ENCODE data around the gene TAX1BP3.
"Not testable (repeated sequence)": the region's sequence is repeated elsewhere in the genome, so short reads cannot be mapped to it uniquely, and the experiment has no call there.

TAX1BP3 gene, protein sequence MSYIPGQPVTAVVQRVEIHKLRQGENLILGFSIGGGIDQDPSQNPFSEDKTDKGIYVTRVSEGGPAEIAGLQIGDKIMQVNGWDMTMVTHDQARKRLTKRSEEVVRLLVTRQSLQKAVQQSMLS

DNA sequence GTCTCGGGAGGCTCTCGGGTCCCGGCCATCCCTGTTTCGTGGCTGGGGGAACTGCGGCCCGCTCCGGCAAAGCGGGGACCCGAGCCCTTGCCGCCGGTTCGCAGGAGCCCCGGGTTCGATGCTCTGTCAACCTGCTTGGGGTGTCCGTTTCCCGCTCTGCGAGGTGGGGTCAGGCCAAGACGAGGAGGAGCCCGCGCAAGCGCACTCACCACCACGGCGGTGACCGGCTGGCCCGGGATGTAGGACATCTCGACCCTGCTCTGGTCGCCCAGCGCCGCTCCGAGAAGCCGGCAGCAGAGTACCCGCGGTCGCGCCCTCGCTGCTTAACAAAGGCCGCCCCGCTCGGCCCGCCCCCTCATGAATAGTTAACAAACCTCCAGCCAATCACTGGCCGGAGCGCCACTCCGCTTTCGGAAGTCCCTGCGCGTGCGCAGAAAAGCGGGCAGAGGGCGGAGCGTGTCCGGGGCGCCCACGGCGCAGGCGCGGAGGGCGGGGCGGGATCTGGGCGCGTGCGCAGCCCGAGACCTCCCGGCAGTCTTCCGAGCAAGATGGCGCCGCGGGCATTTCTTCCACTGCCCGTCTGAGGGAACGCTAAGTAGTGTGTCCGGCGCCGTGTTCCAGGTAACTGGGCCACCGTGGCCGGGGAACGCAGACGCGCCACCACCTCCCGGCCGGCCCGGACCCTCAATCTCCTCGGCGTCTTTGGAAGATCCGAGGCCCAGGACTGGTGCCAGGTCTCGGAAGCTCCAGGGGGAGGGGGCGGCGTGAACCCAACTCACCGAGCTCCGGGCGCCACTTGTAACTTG, at the start of gene TAX1BP3, which contains the start of gene EMC6:
TAX1BP3 (minus strand) TSS at position 300 of the 806 bp plus-strand sequence; CDS start at position 248, 52 bp downstream.
EMC6 (plus strand) TSS at position 534 of the 806 bp plus-strand sequence. CDS start 335 bp downstream, outside the sequence.
- peak; percentile 97 to 98 for DNase-seq

DNA sequence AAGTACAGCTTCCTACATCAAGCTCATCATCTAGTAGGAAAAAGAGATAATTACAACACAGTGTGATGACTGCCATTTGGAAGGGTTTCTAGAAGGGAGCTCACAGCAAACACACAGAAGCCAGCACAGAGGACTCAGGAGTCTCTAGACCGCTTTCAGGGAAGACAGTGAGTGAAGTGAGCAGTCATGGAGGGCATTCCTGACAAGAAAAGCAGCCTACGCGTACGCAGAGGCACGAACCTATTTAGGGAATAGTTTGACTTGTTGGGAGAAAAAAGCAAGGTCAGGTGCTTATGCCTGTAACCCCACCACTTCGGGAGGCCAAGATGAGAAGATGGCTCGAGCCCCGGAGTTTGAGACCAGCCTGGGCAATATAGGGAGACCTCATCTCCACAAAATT, 46.9 kb upstream of the TAX1BP3 start:
- DNase-seq: no peak

DNA sequence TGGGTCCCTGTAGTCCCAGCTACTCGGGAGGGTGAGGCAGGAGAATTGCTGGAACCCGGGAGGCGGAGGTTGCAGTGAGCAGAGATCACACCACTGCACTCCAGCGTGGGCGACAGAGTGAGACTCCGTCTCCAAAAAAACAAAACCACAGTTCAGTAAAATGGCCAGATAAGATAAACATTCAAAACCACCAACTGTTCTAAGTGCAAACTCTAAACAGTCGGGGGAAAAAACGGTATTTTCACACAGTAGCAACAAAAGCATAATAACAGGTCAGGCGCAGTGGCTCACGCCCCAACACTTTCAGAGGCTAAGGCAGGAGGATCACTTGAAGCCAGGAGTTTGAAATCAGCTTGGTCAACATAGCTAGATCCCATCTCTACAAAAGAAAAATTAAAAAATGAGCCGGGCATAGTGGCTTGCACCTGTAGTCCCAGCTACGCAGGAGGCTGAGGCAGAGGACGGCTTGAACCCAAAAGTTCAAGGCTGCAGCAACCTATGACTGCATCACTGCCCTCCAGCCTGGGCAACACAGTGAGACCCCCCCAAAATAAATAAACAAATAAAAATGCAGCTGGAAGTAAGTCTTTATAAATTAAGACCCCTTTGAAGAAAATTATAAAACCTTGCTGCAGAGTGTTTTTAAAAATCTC, 44.6 kb upstream of the TAX1BP3 start:
- DNase-seq: peak in 1 of 2 donors; percentile 15

DNA sequence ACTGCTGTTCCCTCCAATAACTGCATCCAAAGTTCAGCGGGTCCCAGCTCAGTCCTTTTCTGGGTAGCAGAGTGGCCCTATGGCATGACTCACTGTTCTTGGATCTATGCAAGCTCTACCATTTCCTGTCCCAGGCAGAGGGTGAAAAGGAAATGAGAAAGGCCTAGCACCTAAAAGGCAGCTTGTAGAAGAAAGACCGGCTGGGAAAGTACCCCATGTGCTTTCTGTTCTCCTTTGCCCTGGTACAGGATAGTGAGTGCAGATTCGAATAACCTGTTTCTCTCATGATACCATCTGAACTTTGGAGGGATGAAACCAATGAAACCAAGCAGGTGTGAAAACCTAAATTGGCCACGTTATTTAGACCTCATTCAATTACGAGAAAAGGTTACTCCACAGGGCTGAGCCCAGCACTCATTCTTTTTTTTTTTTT, 42.6 kb upstream of the TAX1BP3 start:
- DNase-seq: peak; percentile 84 to 91

DNA sequence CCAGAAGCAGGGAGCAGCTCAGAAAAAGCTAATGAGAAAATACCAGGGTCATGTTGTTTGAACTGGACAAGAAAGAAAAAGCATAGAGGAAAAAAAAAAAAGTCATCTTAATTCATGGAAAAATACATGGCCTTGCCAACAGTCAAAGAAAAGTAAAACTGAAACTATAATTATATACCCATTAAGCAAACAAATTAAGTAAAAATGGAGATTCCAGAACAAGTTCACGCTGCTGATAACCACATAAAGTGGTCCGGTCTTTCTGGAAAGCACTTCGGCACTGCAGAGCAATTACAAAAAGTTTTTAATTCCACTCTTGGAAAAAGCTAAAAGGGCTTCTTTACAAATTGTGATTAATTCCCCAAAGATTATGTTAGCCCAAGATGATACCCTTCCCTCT, 40.0 kb upstream of the TAX1BP3 start:
- no peak for DNase-seq

DNA sequence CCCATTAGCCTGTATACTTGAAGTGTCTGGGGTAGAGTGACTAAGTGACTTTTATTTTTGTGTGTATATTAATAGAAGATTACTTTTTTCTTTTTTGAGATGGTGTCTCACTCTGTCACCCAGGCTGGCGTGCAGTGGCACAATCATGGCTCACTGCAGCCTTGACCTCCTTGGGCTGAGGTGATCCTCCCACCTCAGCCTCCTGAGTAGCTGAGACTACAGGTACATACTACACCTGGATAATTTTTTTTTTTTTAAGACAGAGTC, 37.3 kb upstream of the TAX1BP3 start:
- not testable (repeated sequence) for DNase-seq

DNA sequence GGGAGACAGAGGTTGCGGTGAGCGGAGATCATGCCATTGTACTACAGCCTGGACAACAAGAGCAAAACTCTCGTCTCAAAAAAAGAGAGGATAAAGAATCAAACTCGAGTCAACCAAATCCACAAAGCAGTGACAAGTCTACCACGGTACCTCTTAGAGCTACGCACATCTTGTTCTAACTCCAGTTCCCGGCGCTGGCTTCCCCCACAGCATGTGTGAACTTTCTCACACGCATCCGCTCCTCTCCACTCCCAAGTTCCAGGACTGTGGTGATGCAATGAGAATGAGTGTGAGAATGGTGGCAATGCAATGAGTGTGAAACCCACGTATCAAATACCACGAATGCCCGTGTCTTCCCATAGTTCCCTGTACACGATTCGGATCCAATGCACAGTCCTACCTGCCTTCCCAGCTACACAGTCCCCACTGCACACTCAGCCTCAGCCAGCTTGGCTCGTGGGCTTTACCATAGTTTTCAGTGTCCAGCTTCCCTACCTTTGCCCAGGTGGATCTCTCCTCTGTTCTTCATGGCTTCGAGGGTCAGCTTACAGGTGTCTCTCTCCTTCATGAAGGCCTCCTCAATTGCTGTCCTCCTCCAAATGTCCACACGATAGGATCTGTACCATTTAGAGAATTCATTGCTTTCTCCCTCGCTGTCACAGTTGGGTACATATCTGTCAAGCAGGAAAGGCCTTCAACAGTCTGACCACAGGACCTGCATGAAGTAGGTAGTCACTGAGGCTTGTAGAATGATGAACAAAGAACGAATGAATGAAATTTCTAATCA, 36.7 kb upstream of the TAX1BP3 start:
- DNase-seq: no peak

DNA sequence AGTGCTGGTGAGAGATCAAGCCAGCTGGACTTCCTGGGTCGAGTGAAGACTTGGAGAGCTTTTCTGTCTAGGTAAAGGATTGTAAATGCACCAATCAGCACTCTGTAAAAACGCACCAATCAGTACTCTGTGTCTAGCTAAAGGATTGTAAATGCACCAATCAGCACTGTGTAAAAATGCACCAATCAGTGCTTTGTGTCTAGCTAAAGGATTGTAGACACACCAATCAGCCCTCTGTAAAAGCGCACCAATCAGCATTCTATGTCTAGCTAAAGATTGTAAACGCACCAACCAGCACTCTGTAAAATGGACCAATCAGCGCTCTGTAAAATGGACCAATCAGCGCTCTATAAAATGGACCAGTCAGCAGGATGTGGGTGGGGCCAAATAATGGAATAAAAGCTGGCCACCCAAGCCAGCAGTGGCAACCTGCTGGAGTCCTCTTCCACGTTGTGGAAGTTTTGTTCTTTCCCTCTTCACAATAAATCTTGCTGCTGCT, 33.7 kb upstream of the TAX1BP3 start:
- DNase-seq: not testable (repeated sequence)

DNA sequence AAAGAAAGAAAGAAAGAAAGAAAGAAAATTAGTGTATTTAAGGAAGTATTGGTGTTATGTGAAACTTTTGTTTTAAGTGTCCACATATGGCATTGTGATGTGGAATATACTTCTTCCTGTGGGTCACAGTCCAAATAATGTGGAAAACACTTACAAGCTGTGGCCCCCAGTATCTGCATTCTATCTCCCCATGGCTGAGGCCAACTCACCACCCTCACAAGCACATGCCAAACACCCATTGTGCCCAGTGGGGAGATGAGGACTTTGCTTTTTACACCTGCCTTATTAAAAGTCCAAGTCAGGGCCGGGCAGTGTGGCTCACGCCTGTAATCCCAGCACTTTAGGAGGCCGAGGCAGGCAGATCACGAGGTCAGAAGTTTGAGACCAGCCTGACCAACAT, 31.6 kb upstream of the TAX1BP3 start:
- DNase-seq: no peak

DNA sequence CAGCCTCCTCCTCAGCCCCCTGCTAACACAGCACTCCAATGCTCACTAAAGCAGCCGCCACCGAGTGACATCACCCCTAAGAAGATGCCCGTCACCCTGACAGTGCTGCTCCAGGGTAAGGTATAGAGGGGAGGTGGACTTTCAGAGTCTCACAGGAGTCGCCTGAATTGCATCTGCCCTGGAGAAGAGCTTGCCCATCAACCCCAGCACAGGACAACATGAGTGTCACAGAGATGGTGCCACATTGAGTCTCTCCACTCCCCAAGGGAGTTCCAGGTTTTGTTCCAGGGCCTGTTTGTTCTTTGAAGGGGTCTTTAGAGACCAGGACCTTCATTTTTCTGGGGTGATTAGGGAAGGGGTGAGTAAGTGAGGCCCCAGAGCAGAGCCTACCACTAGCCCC, 29.8 kb upstream of the TAX1BP3 start:
- no peak for DNase-seq

DNA sequence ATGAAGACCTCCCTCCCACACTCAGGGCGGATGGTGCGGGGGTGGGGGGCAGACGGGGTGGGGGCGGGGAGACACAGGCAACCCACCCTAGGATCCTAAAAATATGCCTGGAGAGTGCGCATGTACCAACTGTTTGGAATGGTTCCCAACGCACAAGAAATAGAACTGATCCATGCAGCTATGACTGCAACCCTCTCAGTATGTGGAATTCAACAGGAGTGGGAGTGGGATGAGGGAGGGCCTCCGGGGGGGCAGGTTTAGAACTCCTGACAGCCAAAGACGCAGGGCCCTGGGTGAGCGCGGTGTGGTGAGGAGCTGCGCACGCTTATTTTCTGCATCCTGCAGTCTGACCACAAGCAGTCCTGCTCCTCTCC, 28.7 kb upstream of the TAX1BP3 start:
- DNase-seq: no peak

DNA sequence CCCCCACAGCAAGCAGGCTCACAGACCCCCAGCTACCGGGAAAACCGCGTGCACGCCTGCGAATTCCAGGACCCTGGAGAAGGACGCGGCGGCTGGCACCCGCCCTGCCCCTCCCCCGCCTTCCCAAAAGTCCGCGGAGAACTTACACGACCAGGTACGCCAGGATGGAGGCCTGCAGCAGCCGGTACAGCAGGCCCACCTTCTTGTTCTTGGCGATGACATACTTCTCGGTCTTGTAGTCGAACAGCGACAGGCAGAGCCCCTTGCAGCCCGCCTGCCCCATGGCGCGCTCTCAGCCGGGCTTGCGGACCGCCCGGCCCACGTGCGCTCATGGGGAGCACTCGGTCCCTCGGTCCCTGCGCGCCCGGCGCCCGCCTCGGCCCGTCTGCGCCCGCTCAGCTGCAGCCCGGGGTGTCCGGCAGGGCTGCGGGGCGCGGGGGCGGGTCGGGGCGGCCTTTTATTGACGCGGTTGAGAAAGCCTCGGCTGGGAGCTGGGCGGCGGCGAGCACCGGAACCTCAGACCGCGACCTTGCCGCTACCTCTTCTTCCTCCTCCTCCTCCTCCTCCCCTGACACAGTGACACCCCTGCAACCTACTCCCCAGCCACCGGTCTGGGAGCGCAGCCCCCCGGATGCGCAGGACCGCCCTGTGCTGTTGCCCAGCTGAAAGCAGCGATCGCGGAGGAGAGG, 27.5 kb upstream of the TAX1BP3 start, which contains the start of gene P2RX5:
P2RX5 (minus strand) TSS at position 433 of the 689 bp plus-strand sequence; CDS start at position 283, 150 bp downstream.
- DNase-seq: peak; percentile 53 to 62

DNA sequence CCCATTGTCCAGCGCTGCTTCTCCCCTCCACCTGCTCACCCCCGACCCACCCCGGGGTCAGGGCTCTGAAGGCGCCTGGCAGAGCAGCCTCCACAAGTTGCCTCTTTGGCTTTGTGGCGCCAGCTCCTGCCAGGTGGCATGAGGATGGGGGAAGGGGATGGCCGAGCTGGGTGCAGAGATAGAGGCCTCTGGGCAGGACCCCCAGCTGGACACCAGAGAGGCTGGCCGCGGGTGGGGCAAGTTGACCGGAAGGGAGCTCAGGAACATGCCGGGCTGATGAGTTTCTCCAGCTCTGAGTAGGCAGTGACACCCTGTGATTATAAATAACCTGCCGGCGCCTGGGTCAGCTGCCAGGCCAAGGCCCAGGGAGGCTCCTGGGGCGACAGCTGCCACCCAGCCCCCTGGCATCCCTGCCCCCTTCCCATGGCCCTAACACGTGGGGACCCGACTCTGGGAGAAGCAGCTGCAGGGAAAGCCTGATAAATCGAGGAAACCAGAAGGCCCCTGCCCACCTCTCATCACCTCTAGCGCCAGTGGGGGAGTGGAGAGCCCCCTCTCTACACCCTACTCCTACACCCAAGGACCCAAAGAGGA, 26.8 kb upstream of the TAX1BP3 start:
- no peak for DNase-seq

DNA sequence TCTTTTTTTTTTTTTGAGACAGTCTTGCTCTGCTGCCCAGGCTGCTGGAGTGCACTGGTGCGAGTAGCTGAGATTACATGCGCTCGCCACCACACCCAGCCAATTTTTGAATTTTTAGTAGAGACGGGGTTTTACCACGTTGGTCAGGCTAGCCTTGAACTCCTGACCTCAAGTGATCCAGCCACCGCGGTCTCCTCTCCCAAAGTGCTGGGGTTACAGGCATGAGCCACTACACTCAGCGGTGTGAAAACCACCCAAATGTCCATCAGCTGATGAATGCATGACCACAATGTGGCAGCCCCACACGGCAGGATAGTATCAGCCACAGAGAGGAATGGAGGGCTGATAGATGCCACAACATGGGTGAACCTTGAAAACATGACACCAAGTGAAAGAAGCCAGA, 25.5 kb upstream of the TAX1BP3 start:
- DNase-seq: peak; percentile 42 to 62

DNA sequence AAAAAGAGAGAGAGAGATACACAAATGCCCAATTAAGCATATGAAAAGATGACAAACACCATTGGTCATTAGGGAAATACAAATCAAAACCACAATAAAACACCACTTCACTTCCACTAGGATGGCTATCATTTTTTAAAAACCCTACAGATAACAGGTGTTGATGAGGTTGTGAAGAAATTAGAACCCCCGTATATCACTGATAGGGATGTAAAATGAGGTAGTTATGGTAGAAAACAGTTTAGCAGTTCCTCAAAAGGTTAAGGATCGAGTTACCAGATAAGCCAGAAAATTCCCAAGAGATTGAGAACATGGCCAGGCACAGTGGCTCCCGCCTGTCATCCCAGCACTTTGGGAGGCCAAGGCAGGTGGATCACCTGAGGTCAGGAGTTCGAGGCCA, 24.8 kb upstream of the TAX1BP3 start:
- no peak for DNase-seq

DNA sequence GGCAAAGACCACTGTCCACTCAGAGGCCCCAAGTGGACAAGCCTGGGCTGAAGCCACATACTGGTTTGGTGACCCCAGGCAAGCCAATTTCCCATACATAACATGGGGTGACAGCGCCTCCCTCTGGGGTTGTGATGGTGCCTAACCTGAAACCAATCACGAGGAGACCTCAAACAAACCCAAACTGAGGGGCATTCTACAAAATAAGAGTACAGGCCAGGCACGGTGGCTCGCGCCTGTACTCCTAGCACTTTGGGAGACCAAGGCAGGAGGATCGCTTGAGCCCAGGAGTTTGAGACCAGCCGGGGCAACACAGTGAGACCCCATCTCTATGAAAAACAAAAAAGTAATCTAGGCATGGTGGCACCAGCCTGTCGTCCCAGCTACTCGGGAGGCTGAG, 24.0 kb upstream of the TAX1BP3 start:
- no peak for DNase-seq

DNA sequence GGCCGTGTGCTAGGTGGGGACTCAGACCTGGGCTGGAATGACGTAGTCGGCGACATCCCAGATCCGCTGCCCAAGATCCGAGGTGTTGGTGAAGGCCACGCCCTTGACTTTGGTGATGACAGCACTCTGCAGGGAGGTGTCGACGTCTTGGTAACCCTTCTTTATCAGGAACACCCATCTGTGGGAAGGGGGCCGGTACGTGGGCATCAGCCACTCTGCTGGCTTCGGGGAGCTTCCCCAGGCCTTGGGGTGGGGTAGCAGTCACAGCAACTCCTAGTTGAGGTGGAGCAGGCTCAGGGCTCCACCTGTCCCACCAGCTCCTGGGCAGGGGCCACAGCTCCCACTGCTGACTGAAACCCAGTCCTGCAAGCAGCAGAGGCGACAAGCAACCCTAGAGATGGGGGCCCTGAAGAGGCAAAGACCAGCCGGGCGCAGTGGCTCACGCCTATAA, 23.3 kb upstream of the TAX1BP3 start:
- DNase-seq: no peak

DNA sequence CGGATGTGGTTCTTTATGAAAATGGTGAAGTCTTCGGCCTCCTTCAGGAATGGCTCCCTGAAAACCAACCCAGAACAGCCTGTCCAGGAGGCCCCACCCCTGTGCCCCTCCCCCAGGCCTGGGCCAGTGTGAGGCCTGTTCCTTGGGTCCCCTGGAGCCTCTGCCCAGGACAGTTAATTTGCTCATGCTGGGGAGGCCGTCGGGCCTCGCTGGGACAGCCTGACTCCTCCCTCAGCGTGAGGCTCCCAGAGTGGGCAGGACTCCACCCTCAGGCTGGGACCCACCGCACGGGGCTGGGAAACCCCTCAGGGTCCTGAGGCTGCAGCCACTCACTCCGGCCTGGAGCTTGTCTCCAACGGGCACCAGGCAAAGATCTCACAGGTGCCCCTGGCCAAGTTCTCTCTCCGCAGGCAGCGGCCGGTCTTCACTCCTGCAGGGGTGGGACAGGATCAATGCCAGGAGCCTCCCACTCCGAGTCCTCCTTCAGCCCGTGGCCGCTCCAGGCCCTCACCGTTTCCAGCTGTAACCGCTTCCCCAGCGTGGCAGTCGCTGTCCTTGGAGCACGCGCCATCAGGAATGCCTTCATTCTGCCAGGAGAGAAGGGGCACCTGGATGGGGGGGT, 21.8 kb upstream of the TAX1BP3 start:
- DNase-seq: no peak

DNA sequence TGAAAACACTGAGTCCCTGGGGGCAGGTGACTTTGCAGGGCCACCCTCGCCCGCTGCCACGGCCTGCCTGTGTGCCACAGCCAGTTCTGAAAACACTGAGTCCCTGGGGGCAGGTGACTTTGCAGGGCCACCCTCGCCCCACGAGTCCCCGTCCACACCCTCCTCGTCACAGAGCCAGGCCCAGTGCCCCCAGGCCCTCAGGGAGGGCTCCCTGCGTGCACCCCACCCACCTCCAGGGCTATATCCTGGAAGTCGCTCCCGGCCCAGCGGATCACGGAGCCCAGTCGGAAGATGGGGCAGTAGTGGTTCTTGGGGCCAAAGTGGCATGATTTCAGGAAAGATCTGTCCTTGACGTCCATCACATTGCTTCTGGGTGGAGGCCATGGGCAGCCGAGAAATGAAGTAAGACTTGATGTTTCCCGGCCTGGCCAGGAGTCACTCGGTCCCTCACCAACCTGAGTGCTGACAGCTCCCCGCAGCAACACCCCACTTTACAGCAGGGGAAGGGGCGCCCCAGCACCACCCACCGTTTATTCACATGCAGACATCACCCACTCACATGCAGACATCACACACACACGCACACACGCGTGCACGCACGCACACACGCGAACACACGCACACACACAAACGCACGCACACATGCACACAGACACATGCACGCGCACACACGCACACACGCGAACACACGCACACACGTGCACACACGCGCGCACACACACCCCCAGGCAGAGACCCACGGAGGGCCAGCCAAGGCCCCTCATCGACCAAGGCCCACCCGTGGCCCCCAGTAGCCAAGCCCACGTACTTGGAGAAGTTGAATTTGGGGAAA, 21.1 kb upstream of the TAX1BP3 start:
- no peak for DNase-seq

DNA sequence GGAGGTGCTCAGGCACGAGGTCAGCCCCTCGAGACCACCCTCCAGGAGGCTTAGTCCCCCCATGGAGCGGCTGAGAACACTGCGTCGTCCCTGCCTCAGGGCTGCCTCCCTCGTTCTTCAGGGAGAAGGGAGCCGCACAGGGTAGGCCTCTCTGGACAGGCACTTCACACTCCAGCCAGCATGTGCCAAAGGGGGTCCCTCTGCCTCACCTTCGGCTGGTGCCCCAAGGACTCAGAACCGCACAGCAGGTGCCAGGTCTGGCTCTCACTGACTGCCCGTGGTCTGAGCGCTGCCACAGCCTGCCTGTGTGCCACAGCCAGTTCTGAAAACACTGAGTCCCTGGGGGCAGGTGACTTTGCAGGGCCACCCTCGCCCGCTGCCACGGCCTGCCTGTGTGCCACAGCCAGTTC, 20.5 kb upstream of the TAX1BP3 start:
- no peak for DNase-seq

Data from CD4-positive, alpha-beta T cell treated with Interleukin-4 for 1 hour (primary cell).